ENCODE measurements around the gene RASGRP3.

The RASGRP3 gene

GRCh38 chr2:33433279-33434235 lies 42.9 kb upstream of the RASGRP3 start:
- no peak for TF ChIP-seq CTCF (IDR thresholded peaks at IDR 0.05; ENCODE audit: low read depth, low read length, missing control alignments)
- DNase-seq, result no peak
- H3K4me3 ChIP-seq (ENCODE audit: low read depth, low read length), result no peak overlapping the region
- H3K27ac ChIP-seq, result no peak overlapping the region
- no peaks in the 10 kb centered on the region for H3K27me3 ChIP-seq (replicated peaks)
- in situ Hi-C loops (cut with HindIII; ENCODE audit: low pct_ligation_motif_present, low sequenced_read_pairs), result no loop called here
- H3K36me3 ChIP-seq (replicated peaks), result no peaks in the 10 kb centered on the region

- no peaks in the 10 kb centered on the region for H3K27me3 ChIP-seq (replicated peaks)
Observed at GRCh38 chr2:33435518-33435917, 40.9 kb upstream of the RASGRP3 start.

GRCh38 chr2:33436083-33436482 lies 40.4 kb upstream of the RASGRP3 start:
- Histone ChIP-seq H3K27me3 (replicated peaks) (no peaks in the 10 kb centered on the region), H3K4me3 (ENCODE audit: low read depth, low read length) (no peak overlapping the region), H3K27ac (no peak overlapping the region), H3K36me3 (replicated peaks) (no peaks in the 10 kb centered on the region)
- in situ Hi-C loops (cut with HindIII; ENCODE audit: low pct_ligation_motif_present, low sequenced_read_pairs), result no loop called here
- no peak for TF ChIP-seq CTCF (IDR thresholded peaks at IDR 0.05; ENCODE audit: low read depth, low read length, missing control alignments)
- DNase-seq, result no peak

More at GRCh38 chr2:33435518-33435917, 40.9 kb upstream of the RASGRP3 start:
- no peak overlapping the region for H3K4me3 ChIP-seq (ENCODE audit: low read depth, low read length)
- in situ Hi-C loops (cut with HindIII; ENCODE audit: low pct_ligation_motif_present, low sequenced_read_pairs), result no loop called here
- H3K27ac ChIP-seq, result no peak overlapping the region
- no peaks in the 10 kb centered on the region for H3K36me3 ChIP-seq (replicated peaks)
- TF ChIP-seq CTCF (IDR thresholded peaks at IDR 0.05; ENCODE audit: low read depth, low read length, missing control alignments), result no peak
- no peak for DNase-seq

GRCh38 chr2:33437297-33437696 lies 39.2 kb upstream of the RASGRP3 start:
- Histone ChIP-seq H3K4me3 (ENCODE audit: low read depth, low read length) (no peak overlapping the region), H3K27ac (no peak overlapping the region)

GRCh38 chr2:33437815-33438214 lies 38.6 kb upstream of the RASGRP3 start:
- TF ChIP-seq CTCF (IDR thresholded peaks at IDR 0.05; ENCODE audit: low read depth, low read length, missing control alignments), result no peak
- Histone ChIP-seq H3K27ac (no peak overlapping the region), H3K36me3 (replicated peaks) (no peaks in the 10 kb centered on the region), H3K4me3 (ENCODE audit: low read depth, low read length) (no peak overlapping the region), H3K27me3 (replicated peaks) (no peaks in the 10 kb centered on the region)
- DNase-seq, result no peak
- in situ Hi-C loops (cut with HindIII; ENCODE audit: low pct_ligation_motif_present, low sequenced_read_pairs), result no loop called here

More at GRCh38 chr2:33437297-33437696, 39.2 kb upstream of the RASGRP3 start:
- Histone ChIP-seq H3K36me3 (replicated peaks) (no peaks in the 10 kb centered on the region), H3K27me3 (replicated peaks) (no peaks in the 10 kb centered on the region)
- DNase-seq, result peak; percentile 59
- in situ Hi-C loops (cut with HindIII; ENCODE audit: low pct_ligation_motif_present, low sequenced_read_pairs), result no loop called here
- no peak for TF ChIP-seq CTCF (IDR thresholded peaks at IDR 0.05; ENCODE audit: low read depth, low read length, missing control alignments)
